ENCODE data around the gene TBC1D10B. TPM values are rescaled to one million over a fixed set of nuclear protein-coding genes. Genes with fewer than 3 reads are reported as not detected.

Gene TBC1D10B
- total RNA-seq, 2 donors from 2014 or later: 40.3 to 59.4 TPM

DNA sequence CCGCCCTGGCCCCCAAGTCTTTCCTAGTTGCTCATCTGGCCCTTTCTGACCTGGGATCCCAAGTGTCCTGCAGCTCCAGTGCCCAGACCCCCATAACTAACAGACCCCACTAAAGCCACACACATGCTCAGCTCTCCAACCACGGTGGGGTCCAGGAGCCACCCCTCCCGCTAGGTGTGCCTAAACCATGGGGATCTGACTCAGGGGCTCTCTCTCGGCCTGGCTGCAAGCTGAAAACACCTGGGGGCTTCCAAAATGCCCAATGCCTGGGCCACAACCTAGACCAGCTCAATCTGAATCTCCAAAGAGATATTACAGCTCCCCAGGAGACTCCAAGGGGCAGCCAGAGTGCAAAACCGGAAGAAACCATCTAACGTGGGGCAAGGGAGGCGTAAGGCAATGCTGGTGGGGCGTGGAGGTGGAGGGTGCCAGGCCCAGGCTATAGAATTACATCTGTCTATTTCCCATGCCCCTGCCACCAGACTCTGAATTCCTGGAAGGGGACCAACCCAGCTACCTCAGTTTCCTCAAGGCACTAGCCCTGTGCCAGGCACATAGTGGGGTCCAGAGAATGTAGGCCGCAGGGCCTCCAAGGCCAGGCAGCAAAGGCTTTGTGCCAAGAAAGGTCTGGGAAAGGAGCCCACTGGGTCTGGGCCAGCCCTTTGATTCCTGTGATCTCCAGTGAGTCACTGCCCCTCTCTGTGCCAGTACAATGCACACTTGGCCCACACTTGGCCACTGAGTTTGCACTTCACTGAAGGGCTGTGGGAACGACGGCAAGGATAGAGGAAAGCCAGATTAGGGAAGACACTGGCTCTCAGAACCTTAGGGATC, 18.5 kb downstream of the TBC1D10B start:
- Histone ChIP-seq H3K9me3 (no peaks in the 10 kb centered on the region), H3K4me1 (replicated peaks) (peaks cover 16% of the 10 kb centered on the region), H3K36me3 (peaks cover 0 to 6% of the 10 kb centered on the region in 2 donors), H3K27ac (peak overlapping the region; percentile 54 to 60), H3K4me3 (no peak overlapping the region), H3K27me3 (replicated peaks; ENCODE audit: insufficient read depth) (no peaks in the 10 kb centered on the region)
- 48% methylated on average over 11 of the region's 11 CpGs for WGBS
- peak; percentile 78 for DNase-seq (ENCODE audit: low spot score)
- intact Hi-C loops (cut with DNase I): no loop called here
- TF ChIP-seq POLR2AphosphoS5 (IDR thresholded peaks at IDR 0.05): peak; percentile 83
- TF ChIP-seq, protein P1, sequence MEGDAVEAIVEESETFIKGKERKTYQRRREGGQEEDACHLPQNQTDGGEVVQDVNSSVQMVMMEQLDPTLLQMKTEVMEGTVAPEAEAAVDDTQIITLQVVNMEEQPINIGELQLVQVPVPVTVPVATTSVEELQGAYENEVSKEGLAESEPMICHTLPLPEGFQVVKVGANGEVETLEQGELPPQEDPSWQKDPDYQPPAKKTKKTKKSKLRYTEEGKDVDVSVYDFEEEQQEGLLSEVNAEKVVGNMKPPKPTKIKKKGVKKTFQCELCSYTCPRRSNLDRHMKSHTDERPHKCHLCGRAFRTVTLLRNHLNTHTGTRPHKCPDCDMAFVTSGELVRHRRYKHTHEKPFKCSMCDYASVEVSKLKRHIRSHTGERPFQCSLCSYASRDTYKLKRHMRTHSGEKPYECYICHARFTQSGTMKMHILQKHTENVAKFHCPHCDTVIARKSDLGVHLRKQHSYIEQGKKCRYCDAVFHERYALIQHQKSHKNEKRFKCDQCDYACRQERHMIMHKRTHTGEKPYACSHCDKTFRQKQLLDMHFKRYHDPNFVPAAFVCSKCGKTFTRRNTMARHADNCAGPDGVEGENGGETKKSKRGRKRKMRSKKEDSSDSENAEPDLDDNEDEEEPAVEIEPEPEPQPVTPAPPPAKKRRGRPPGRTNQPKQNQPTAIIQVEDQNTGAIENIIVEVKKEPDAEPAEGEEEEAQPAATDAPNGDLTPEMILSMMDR (IDR thresholded peaks at IDR 0.05): no peak

DNA sequence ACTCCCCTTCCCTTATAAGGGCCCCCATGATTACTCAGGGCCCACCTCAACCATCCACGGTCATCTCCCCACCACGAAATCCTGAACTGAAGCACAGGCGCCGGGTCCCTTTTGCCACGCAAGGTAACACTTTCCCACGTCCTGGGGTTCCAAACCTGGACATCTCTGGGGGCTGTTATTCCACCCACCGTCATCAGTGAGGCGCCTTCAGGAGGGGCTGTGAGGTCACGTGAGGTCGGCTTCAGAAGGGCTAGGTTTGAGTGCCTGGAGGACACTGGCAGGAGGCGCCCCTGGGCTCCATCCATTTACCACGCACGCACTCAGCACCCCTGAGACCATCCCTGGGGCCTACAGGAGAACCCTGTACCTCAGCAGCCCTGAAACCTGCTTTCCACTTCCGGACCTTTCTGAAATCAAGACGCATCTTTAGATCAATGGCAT, 19.3 kb downstream of the TBC1D10B start:
- no peak for TF ChIP-seq POLR2AphosphoS5 (IDR thresholded peaks at IDR 0.05)
- no peaks in the 10 kb centered on the region for H3K9me3 ChIP-seq
- H3K36me3 ChIP-seq: peaks cover 0 to 6% of the 10 kb centered on the region in 2 donors
- H3K27ac ChIP-seq: no peak overlapping the region
- WGBS: 92% methylated on average over 15 of the region's 15 CpGs
- no peaks in the 10 kb centered on the region for H3K27me3 ChIP-seq (replicated peaks; ENCODE audit: insufficient read depth)
- intact Hi-C loops (cut with DNase I): no loop called here
- DNase-seq (ENCODE audit: low spot score): no peak
- peaks cover 16% of the 10 kb centered on the region for H3K4me1 ChIP-seq (replicated peaks)
- no peak overlapping the region for H3K4me3 ChIP-seq

DNA sequence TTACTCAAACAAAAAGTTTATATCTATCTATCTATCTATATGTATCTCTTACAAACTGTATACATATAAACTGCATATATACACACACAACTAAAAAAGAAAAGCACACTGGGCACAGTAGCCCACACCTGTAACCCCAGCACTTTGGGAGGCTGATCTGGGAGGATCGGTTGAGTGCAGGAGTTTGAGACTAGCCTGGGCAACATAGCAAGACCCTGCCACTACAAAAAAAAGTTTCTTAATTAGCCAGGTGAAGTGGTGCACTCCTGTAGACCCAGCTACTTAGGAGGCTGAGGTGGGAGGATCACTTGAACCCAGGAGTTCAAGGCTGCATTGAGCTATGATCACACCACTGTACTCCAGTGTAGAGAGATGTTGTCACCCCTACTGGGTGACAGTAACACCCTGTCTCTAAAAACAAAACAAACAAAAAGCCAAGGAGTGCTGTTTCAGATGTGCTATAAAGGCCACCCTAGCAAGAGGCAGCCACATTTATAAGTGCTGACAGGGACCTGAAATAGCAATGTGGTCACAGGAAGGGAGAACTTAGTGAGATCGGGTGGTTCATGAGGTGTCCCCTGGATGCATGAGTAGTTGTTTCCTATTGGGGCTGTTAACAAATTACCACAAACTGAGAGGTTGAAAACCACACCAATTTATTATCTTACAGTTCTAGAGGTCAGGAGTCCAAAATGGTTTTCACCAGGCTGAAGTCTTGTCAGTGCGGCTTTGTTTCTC, 20.0 kb downstream of the TBC1D10B start:
- Histone ChIP-seq H3K27ac (no peak overlapping the region), H3K4me1 (replicated peaks) (peaks cover 16% of the 10 kb centered on the region), H3K9me3 (no peaks in the 10 kb centered on the region), H3K36me3 (peaks cover 0 to 6% of the 10 kb centered on the region in 2 donors), H3K4me3 (no peak overlapping the region), H3K27me3 (replicated peaks; ENCODE audit: insufficient read depth) (no peaks in the 10 kb centered on the region)
- TF ChIP-seq POLR2A (IDR thresholded peaks at IDR 0.05) (no peak), POLR2AphosphoS5 (IDR thresholded peaks at IDR 0.05) (no peak)
- TF ChIP-seq, protein P1 (IDR thresholded peaks at IDR 0.05): no peak
- 89% methylated on average over 3 of the region's 3 CpGs for WGBS
- no peak for DNase-seq (ENCODE audit: low spot score)
- intact Hi-C loops (cut with DNase I): no loop called here

DNA sequence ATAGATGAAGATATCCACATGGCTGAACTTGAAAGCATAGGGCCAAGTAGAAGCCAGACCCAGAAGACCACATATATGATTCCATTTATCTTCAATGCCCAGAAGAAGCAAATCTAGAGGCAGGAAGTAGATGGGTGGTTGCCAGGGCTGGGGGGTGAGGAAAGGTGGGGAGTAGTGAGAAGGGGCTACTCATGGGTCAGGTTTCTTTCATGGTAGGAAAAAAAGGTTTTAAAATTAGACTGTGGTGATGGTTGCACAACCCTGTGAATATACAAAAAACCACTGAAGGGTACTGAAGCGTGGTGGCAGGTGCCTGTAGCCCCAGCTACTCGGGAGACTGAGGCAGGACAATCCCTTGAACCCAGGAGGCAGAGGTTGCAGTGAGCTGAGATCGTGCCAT, 20.6 kb downstream of the TBC1D10B start:
- no peak overlapping the region for H3K27ac ChIP-seq
- TF ChIP-seq POLR2A (IDR thresholded peaks at IDR 0.05): no peak
- TF ChIP-seq, protein P1 (IDR thresholded peaks at IDR 0.05): no peak
- no peak for TF ChIP-seq POLR2AphosphoS5 (IDR thresholded peaks at IDR 0.05)
- WGBS: 92% methylated on average over 3 of the region's 3 CpGs
- H3K4me3 ChIP-seq: no peak overlapping the region
- H3K4me1 ChIP-seq (replicated peaks): peaks cover 16% of the 10 kb centered on the region
- DNase-seq (ENCODE audit: low spot score): no peak
- H3K36me3 ChIP-seq: peaks cover 0 to 6% of the 10 kb centered on the region in 2 donors
- intact Hi-C loops (cut with DNase I): no loop called here
- H3K27me3 ChIP-seq (replicated peaks; ENCODE audit: insufficient read depth): no peaks in the 10 kb centered on the region
- H3K9me3 ChIP-seq: no peaks in the 10 kb centered on the region

DNA sequence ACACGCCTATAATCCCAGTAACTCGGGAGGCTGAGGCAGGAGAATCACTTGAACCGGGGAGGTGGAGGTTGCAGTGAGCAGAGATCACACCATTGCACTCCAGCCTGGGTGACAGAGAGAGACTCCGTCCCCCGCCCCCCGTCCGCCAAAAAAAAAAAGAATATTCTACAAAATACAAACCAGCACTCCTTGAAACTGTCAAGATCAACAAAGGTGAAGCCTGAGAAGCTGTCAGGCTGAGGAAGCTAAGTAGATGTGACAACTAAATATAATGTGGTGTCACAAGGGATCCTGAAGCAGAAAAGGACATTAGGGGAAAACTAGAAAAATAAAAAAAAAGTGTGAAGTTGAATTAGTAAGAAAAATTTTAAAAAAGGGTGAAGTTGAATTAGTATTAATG, 21.4 kb downstream of the TBC1D10B start:
- intact Hi-C loops (cut with DNase I): no loop called here
- WGBS: 91% methylated on average over 7 of the region's 7 CpGs
- Histone ChIP-seq H3K27ac (no peak overlapping the region), H3K27me3 (replicated peaks; ENCODE audit: insufficient read depth) (no peaks in the 10 kb centered on the region), H3K9me3 (no peaks in the 10 kb centered on the region), H3K4me1 (replicated peaks) (peaks cover 12% of the 10 kb centered on the region), H3K36me3 (peaks cover 0 to 6% of the 10 kb centered on the region in 2 donors), H3K4me3 (no peak overlapping the region)
- no peak for DNase-seq (ENCODE audit: low spot score)
- TF ChIP-seq POLR2AphosphoS5 (IDR thresholded peaks at IDR 0.05) (no peak), POLR2A (IDR thresholded peaks at IDR 0.05) (no peak)
- TF ChIP-seq, protein P1 (IDR thresholded peaks at IDR 0.05): no peak

Data from prostate gland (tissue), 2 donors.